Measurements from ENCODE around the gene GMNN.

The GMNN gene

GRCh38 chr6:24818346-24818745 lies 43.6 kb downstream of the GMNN start:
- DNase-seq = no peak

- DNase-seq = no peak
Measured at GRCh38 chr6:24821860-24822444, 47.2 kb downstream of the GMNN start.

- DNase-seq = no peak
Measured at GRCh38 chr6:24822696-24823095, 48.0 kb downstream of the GMNN start.

GRCh38 chr6:24823185-24823584 lies 48.4 kb downstream of the GMNN start:
- no peak for DNase-seq

- no peak for DNase-seq
Measured at GRCh38 chr6:24824142-24824938, 49.6 kb downstream of the GMNN start.

- no peak for DNase-seq
Measured at GRCh38 chr6:24825130-24825630, 50.4 kb downstream of the GMNN start.

- no peak for DNase-seq
Measured at GRCh38 chr6:24827162-24827561, 52.4 kb downstream of the GMNN start.

GRCh38 chr6:24827970-24828369 lies 53.2 kb downstream of the GMNN start:
- no peak for DNase-seq

- no peak for DNase-seq
Measured at GRCh38 chr6:24829657-24830056, 54.9 kb downstream of the GMNN start.

GRCh38 chr6:24831771-24832716 lies 57.3 kb downstream of the GMNN start:
- DNase-seq = no peak

- DNase-seq = no peak
Measured at GRCh38 chr6:24832794-24833193, 58.1 kb downstream of the GMNN start.

GRCh38 chr6:24833711-24834386 lies 59.1 kb downstream of the GMNN start:
- DNase-seq = no peak

All from suppressor macrophage treated with lipopolysaccharide for 4 hours (primary cell).